22Rv1 (cell line): Measurements from ENCODE around the gene PFN3.
"Not testable (repeated sequence)": the region's sequence is repeated elsewhere in the genome, so short reads cannot be mapped to it uniquely, and the experiment has no call there.

Source experiments
- H3K27ac ChIP-seq: fragments of 450-650 bp; 2 replicates; pipeline ENCODE4 v1.5.1; 2017
- CTCF ChIP-seq: fragments of 450-650 bp; IDR thresholded peaks from 2 replicates; pipeline ENCODE4 v1.5.1; 2017; ENCODE audit warnings: mild to moderate bottlenecking
- ZFX ChIP-seq: fragments of 450-650 bp; IDR thresholded peaks from 2 replicates; pipeline ENCODE4 v1.6.1; 2017; ENCODE audit warnings: antibody characterized with exemption, borderline replicate concordance

The PFN3 gene

DNA sequence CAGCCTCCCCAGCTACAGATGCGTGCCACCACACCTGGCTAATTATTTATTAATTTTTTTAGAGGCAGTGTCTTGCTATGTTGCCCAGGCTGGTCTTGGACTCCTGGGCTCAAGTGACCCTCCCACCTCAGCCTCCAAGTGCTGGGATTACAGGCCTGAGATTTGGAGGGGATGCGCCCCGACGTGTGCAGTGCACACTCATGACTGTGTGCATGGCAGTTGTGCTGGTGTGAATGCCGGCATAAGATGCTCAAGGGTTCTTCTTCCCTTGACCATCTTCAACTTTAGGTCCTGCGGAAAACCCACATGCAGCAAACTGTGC lies 19.7 kb downstream of the PFN3 start:
- H3K27ac ChIP-seq = 0 out of 2 replicates have a peak overlapping the region, but pooled peaks have one; percentile 8
- TF ChIP-seq ZFX = no peak
- no peak for TF ChIP-seq CTCF

DNA sequence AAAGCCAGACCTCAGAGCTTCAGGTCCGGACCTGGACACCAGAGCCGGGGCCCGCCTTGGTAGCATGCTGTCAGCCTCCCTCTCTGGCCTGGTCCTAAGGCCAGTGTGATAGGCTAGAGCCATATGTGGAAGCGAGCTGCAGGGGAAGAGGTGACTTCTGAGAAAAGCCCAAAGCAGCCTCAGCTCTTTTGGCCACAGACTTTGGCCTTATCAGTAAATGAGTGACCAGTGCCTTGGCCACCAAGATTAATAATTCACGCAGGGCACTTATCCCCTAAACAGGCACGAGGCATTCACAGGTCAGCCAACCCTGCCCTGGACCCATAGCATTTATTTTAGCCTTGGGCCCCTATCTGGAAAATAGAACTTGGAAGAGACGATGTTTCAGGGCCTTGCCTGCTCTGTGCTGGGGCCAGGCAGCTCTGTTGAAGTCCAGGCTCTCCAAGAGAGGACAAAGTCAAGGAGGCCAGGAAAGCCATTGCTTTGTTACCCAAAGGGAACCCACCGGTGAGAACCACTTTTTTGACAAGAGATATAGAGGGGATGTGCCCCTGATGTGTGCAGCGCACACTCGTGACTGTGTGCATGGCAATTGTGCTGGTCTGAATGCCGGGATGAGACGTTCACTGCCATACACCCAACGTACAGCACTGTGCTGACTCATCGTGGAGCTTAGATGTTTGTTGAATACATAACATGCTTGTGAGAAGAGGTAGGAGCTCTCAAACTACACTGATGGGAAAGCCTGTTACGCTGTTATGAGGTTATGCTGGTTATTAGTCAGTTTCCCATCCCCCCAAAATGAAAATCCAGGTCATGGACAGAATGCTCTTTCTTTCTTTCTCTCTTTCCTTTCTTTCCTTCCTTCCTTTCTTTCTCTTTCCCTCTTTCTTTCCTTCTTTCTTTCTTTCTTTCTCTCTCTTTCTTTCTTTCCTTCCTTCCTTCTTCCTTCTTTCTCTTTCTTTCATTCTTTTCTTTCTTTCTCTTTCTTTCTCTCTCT lies 21.3 kb downstream of the PFN3 start:
- H3K27ac ChIP-seq = no peak overlapping the region
- TF ChIP-seq CTCF (no peak), ZFX (no peak)

DNA sequence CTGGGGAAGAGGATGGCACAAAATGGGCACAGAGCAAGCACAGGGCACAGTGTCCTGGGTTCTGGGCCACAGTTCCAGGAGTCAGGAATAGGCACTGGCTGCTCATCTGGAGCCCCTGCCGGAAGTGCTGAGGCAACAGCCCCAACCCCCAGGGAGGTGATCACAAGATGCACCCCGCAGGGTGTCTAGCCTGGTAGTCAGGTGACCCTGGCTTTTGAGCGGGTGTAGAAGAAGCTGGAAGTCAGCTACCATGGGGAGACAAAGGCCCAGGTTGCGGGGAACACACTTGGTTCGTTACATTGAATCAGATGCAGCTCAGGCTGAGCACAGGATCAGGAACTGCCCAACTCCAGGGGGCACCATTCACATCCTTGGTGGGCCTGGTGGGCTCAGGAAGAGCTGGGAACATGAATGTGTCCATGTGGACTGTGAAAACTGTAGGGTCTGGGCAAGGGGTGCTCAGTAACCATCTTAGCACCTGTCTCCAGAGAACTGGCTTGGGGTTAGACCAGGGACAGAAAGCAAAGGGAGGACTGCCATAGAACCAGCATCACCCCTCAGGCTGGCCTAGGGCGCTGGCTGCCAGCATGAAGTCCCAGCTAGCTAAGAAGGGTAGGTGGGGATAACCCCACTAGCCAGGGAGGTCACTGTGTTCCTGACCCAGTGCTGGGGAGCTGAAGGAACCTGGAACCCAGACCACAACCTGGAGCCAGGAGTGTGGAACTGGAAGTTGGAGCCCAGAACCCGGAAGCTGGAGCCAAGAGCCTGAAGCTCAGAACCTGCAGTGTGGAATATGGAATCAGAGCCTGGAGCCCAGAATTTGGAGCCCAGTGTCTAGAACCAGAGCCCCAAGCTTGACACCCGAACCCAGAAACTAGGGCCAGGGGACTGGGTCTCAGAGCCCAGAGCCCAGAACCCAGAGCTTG lies 22.3 kb downstream of the PFN3 start:
- no peak for TF ChIP-seq ZFX
- TF ChIP-seq CTCF = no peak
- H3K27ac ChIP-seq = no peak overlapping the region

DNA sequence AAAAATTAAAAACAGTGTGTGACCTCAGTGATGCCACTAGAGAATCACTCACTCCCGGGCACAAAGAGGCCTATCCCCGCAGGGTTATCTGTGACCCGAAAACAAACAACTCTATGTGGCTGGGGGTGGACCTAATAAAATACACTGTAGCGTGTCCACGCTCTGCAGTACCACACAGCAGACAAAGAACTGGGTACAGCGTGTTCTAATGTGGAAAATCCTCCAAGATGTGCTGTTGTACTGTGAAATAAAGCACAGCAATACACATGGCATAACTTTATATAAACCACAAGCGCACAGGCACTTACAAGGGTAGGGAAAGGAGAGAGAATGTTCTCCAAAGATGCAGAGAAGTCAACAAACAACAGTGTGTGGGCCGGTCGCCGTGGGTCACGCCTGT lies 24.4 kb downstream of the PFN3 start:
- TF ChIP-seq CTCF = no peak
- TF ChIP-seq ZFX = no peak

GRCh38 chr5:177375516-177375915 lies 24.9 kb downstream of the PFN3 start:
- not testable (repeated sequence) for H3K27ac ChIP-seq

More for the DNA sequence above, 24.4 kb downstream of the PFN3 start:
- no peak overlapping the region for H3K27ac ChIP-seq

- peak overlapping the region; percentile 15; the same call in 1 of the 2 replicates for H3K27ac ChIP-seq
- TF ChIP-seq ZFX = no peak
- TF ChIP-seq CTCF = no peak
These were observed 26.2 kb downstream of the PFN3 start for GRCh38 chr5:177374211-177374610.

DNA sequence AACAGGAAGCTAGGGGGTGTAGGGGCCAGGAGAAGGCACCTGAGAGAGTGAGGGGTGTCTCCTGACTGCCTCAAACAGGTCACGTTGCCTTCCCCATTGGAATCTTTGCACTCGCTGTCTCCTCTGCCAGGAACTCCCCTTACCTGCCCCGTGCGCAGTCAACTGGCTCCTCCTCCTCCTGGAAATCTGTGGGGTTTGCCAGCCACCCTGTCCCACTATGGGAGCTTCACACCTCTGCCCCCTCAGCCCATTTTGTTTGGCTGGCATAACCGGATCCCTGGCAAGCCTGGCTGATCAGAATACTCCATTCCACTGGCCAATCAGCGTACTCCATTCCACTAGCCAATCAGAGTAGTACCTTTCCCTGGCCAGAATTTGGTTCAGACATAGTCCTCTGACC lies 26.7 kb downstream of the PFN3 start:
- H3K27ac ChIP-seq = peak overlapping the region; percentile 15; the same call in 1 of the 2 replicates
- TF ChIP-seq CTCF = no peak
- TF ChIP-seq ZFX = no peak
